IMR-90 (cell line): ENCODE data around the gene NELL2. TPM values are rescaled to one million over a fixed set of nuclear protein-coding genes. Genes with fewer than 3 reads are reported as not detected.

ENCODE experiments used
- ATAC-seq: fragments of 200-7000 bp; cut with Tn5 transposase; 2 replicates; pipeline ENCODE4 v1.9.1; 2020; ENCODE audit warnings: low read depth, mild to moderate bottlenecking, moderate library complexity
- BruUV-seq: library from RNA; stranded (reverse); fragments of 400-500 nt; replicated peaks from 2 replicates; lab custom pipeline; 2021; lab: Mats Ljungman, UMichigan
- CTCF ChIA-PET: fragments of 300-600 bp; formaldehyde crosslinking; extraction: SDS; loops from one replicate; lab custom pipeline; 2021; ENCODE audit warnings: antibody characterized with exemption; lab: Yijun Ruan, JAX
- POLR2A ChIA-PET: fragments of 300-600 bp; sonication (Branson Sonifier 250); formaldehyde crosslinking; loops from one replicate; lab custom pipeline; 2022; ENCODE audit warnings: antibody characterized with exemption; ENCODE audit not compliant: unreplicated experiment; lab: Charles Lee
- DNase-seq: peaks from one replicate; pipeline ENCODE4 v3.0.0; 2013
- H2AFZ ChIP-seq: replicated peaks from 2 replicates; pipeline ENCODE3; 2013; ENCODE audit warnings: low read length, mild to moderate bottlenecking; ENCODE audit not compliant: poor library complexity
- H2AK5ac ChIP-seq: 2 replicates; pipeline ENCODE4 v1.6.1; 2013; ENCODE audit warnings: low read depth, low read length, inconsistent platforms
- H2AK9ac ChIP-seq: replicated peaks from 2 replicates; pipeline ENCODE3; 2013; ENCODE audit warnings: mild to moderate bottlenecking, low read depth, low read length, moderate library complexity; ENCODE audit not compliant: poor library complexity
- H2BK120ac ChIP-seq: 2 replicates; pipeline ENCODE4 v1.6.1; 2013; ENCODE audit warnings: low read depth, low read length, inconsistent platforms
- H2BK15ac ChIP-seq: 3 replicates; pipeline ENCODE4 v1.6.1; 2013; ENCODE audit warnings: low read depth, low read length, inconsistent platforms
- H2BK20ac ChIP-seq: 2 replicates; pipeline ENCODE4 v1.6.1; 2013; ENCODE audit warnings: low read depth, mild to moderate bottlenecking, inconsistent platforms, low read length, moderate library complexity
- H2BK5ac ChIP-seq: 2 replicates; pipeline ENCODE4 v1.6.1; 2013; ENCODE audit warnings: mild to moderate bottlenecking, low read depth, low read length, inconsistent platforms; ENCODE audit not compliant: poor library complexity, severe bottlenecking
- H3K14ac ChIP-seq: replicated peaks from 2 replicates; pipeline ENCODE4 v1.6.1; 2013; ENCODE audit warnings: low read depth, low read length, inconsistent platforms
- H3K18ac ChIP-seq: 2 replicates; pipeline ENCODE4 v1.6.1; 2013; ENCODE audit warnings: low read depth, low read length, control low read depth
- H3K23ac ChIP-seq: 2 replicates; pipeline ENCODE4 v1.6.1; 2013; ENCODE audit warnings: low read depth, low read length, inconsistent platforms
- H3K27ac ChIP-seq: 2 replicates; pipeline ENCODE4 v1.5.1; 2013; ENCODE audit warnings: mild to moderate bottlenecking, control low read depth, low read length; ENCODE audit not compliant: insufficient read depth
- H3K27me3 ChIP-seq: 2 replicates; pipeline ENCODE4 v1.6.1; 2013; ENCODE audit warnings: low read length; ENCODE audit not compliant: control insufficient read depth, insufficient read depth
- H3K36me3 ChIP-seq: 2 replicates; pipeline ENCODE4 v1.6.1; 2013; ENCODE audit warnings: low read length, mixed read lengths; ENCODE audit not compliant: control insufficient read depth, insufficient read depth
- H3K4ac ChIP-seq: 2 replicates; pipeline ENCODE4 v1.6.1; 2013; ENCODE audit warnings: low read depth, low read length, inconsistent platforms
- H3K4me1 ChIP-seq: 2 replicates; pipeline ENCODE4 v1.6.1; 2013; ENCODE audit warnings: low read length, mixed read lengths; ENCODE audit not compliant: control insufficient read depth, insufficient read depth
- H3K4me2 ChIP-seq: 2 replicates; pipeline ENCODE4 v1.6.1; 2013; ENCODE audit warnings: low read depth, mild to moderate bottlenecking, control low read depth, low read length, moderate library complexity
- H3K4me3 ChIP-seq: 2 replicates; pipeline ENCODE4 v1.5.1; 2013; ENCODE audit warnings: low read depth, mild to moderate bottlenecking, control low read depth, low read length, moderate library complexity; ENCODE audit not compliant: insufficient read depth
- H3K56ac ChIP-seq: 2 replicates; pipeline ENCODE4 v1.6.1; 2013; ENCODE audit warnings: low read length, inconsistent platforms; ENCODE audit not compliant: insufficient read depth; ENCODE audit errors: extremely low read depth
- H3K79me1 ChIP-seq, 2 experiments: 2 replicates each; pipeline ENCODE4 v1.6.1; 2013; ENCODE audit warnings: low read length in 2 of 2, inconsistent platforms in 1 of 2, low read depth in 1 of 2
- H3K9ac ChIP-seq: 2 replicates; pipeline ENCODE4 v1.6.1; 2013; ENCODE audit warnings: low read depth, low read length, control low read depth
- H3K9me1 ChIP-seq: 2 replicates; pipeline ENCODE4 v1.6.1; 2013; ENCODE audit warnings: low read length, inconsistent platforms; ENCODE audit not compliant: insufficient read depth
- H3K9me3 ChIP-seq: 2 replicates; pipeline ENCODE4 v1.6.1; 2013; ENCODE audit warnings: low read length; ENCODE audit not compliant: control insufficient read depth, insufficient read depth
- H4K20me1 ChIP-seq: 2 replicates; pipeline ENCODE4 v1.6.1; 2013; ENCODE audit warnings: low read length, inconsistent platforms; ENCODE audit not compliant: insufficient read depth
- H4K5ac ChIP-seq: 2 replicates; pipeline ENCODE4 v1.6.1; 2013; ENCODE audit warnings: mild to moderate bottlenecking, low read depth, low read length, control low read depth
- H4K8ac ChIP-seq, 2 experiments: 2 replicates each; pipeline ENCODE4 v1.6.1; 2013; ENCODE audit warnings: low read depth in 2 of 2, low read length in 2 of 2, control low read depth in 1 of 2, inconsistent platforms in 1 of 2
- H4K91ac ChIP-seq: 2 replicates; pipeline ENCODE4 v1.6.1; 2013; ENCODE audit warnings: low read depth, low read length, inconsistent platforms; ENCODE audit not compliant: insufficient read depth
- BHLHE40 ChIP-seq: fragments of 150-350 bp; IDR thresholded peaks from 2 replicates; pipeline ENCODE4 v1.6.1; 2016; ENCODE audit warnings: mild to moderate bottlenecking, low read depth, low read length
- CEBPB ChIP-seq: IDR thresholded peaks from 2 replicates; pipeline ENCODE4 v1.6.1; 2012; ENCODE audit warnings: low read depth, low read length, improper control_type of control experiment
- CHD1 ChIP-seq: IDR thresholded peaks from 2 replicates; pipeline ENCODE4 v1.6.1; 2012; ENCODE audit warnings: low read depth, low read length, improper control_type of control experiment
- FOS ChIP-seq: fragments of 150-350 bp; IDR thresholded peaks from 2 replicates; pipeline ENCODE4 v1.6.1; 2016; ENCODE audit warnings: low read depth, low read length
- MAFK ChIP-seq: IDR thresholded peaks from 2 replicates; pipeline ENCODE4 v1.6.1; 2012; ENCODE audit warnings: low read depth, low read length, improper control_type of control experiment
- MAZ ChIP-seq: IDR thresholded peaks from 2 replicates; pipeline ENCODE4 v1.6.1; 2012; ENCODE audit warnings: low read depth, mild to moderate bottlenecking, low read length, improper control_type of control experiment, moderate library complexity, borderline replicate concordance
- MXI1 ChIP-seq: IDR thresholded peaks from 2 replicates; pipeline ENCODE4 v1.6.1; 2012; ENCODE audit warnings: low read depth, mild to moderate bottlenecking, low read length, moderate library complexity, borderline replicate concordance
- NFE2L2 ChIP-seq: fragments of 150-350 bp; IDR thresholded peaks from 2 replicates; pipeline ENCODE4 v1.6.1; 2016; ENCODE audit warnings: low read depth, mild to moderate bottlenecking, low read length
- POLR2A ChIP-seq: IDR thresholded peaks from 2 replicates; pipeline ENCODE4 v1.6.1; 2012; ENCODE audit warnings: mild to moderate bottlenecking, low read depth, low read length
- RAD21 ChIP-seq: IDR thresholded peaks from 2 replicates; pipeline ENCODE4 v1.6.1; 2012; ENCODE audit warnings: low read length, improper control_type of control experiment
- RCOR1 ChIP-seq: IDR thresholded peaks from 2 replicates; pipeline ENCODE4 v1.6.1; 2012; ENCODE audit warnings: mild to moderate bottlenecking, low read length, improper control_type of control experiment; ENCODE audit not compliant: insufficient replicate concordance
- RFX5 ChIP-seq: IDR thresholded peaks from 2 replicates; pipeline ENCODE4 v1.8.0; 2012; ENCODE audit warnings: low read depth, mild to moderate bottlenecking, low read length, moderate library complexity
- SMC3 ChIP-seq: fragments of 150-350 bp; IDR thresholded peaks from 2 replicates; pipeline ENCODE4 v1.6.1; 2016; ENCODE audit warnings: low read depth, mild to moderate bottlenecking, antibody characterized with exemption, low read length, moderate library complexity
- WGBS, 2 experiments: methylation state at CpG; one replicate each; pipeline versions ENCODE4 v1.1.5 to v1.1.7; 2013; ENCODE audit warnings: missing lambda C conversion rate in 2 of 2; ENCODE audit not compliant: insufficient read length in 1 of 2; ENCODE audit errors: extremely low coverage in 2 of 2; 5-methylcytosine and 5-hydroxymethylcytosine counted together
- dilution Hi-C: fragments of 300-500 bp; cut with HindIII; formaldehyde crosslinking; loops from one replicate; pipeline ENCODE4 v1.14.3; 2018; ENCODE audit warnings: low sequenced_read_pairs; ENCODE audit not compliant: unreplicated experiment
- in situ Hi-C: fragments of 300-500 bp; cut with MboI; formaldehyde crosslinking; loops from 3 replicates; pipeline ENCODE4 v1.14.3; 2019; ENCODE audit warnings: low sequenced_read_pairs, inconsistent platforms, mixed read lengths
- intact Hi-C: fragments of 100-400 bp; cut with micrococcal nuclease; formaldehyde crosslinking; loops from 2 replicates; pipeline ENCODE4 v1.10.0; 2022
- polyA plus RNA-seq, 3 experiments: library from polyadenylated mRNA; depleted of rRNA; stranded (reverse); fragments of >200 nt; gene quantifications; 2 replicates each; pipeline ENCODE4 v1.2.3, GENCODE V29; 2012; ENCODE audit warnings: low replicate concordance in 1 of 3
- total RNA-seq: library from RNA; depleted of rRNA; stranded (reverse); fragments of >200 nt; gene quantifications from 2 replicates; pipeline ENCODE4 v1.2.3, GENCODE V29; 2012
- TF ChIP-seq, protein P1 (sequence below): fragments of 150-350 bp; IDR thresholded peaks from 2 replicates; pipeline ENCODE4 v1.6.1; 2017; ENCODE audit warnings: mild to moderate bottlenecking, antibody characterized with exemption, low read length, low read depth
- TF ChIP-seq, protein P2 (sequence below): conservative IDR thresholded peaks from 2 replicates; pipeline ENCODE4 v1.5.1; 2012; ENCODE audit warnings: mild to moderate bottlenecking, low read depth, low read length, improper control_type of control experiment
- TF ChIP-seq, protein P3 (sequence below): fragments of 150-350 bp; IDR thresholded peaks from 2 replicates; pipeline ENCODE4 v1.6.1; 2016; ENCODE audit warnings: low read depth, mild to moderate bottlenecking, low read length, moderate library complexity, borderline replicate concordance

NELL2 gene
- total and polyA plus RNA-seq, 2 of the 4 experiments (the other 2 are of a cell fraction), result 0.18 to 0.26 TPM

DNA sequence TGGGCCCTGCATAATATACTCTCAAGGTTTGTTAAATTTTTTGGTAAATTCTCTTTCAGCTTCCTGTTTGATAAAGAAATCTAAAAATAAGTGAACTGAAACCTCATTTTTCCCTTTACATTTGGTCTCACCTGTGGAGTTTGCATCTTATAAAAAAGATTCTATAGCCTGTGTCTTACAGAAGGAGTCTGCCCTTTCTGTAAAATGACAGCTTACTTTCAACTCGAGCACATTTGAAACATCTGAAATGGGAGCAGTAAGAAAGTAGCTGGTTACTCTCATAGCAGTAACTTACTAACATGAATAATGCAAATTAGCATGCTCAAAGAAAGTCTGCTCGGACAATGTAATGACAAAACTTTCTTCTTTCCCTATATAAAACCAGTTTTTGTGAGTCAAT is 155.8 kb downstream of the NELL2 start:
- no peak for DNase-seq
- ChIA-PET CTCF (no interaction called here), POLR2A (no interaction called here)
- TF ChIP-seq CEBPB (no peak), RFX5 (no peak), NFE2L2 (no peak), BHLHE40 (no peak), POLR2A (no peak), MAFK (no peak), RCOR1 (no peak), SMC3 (no peak), RAD21 (no peak), MXI1 (no peak), FOS (no peak), MAZ (no peak), CHD1 (no peak)
- TF ChIP-seq, protein P1, sequence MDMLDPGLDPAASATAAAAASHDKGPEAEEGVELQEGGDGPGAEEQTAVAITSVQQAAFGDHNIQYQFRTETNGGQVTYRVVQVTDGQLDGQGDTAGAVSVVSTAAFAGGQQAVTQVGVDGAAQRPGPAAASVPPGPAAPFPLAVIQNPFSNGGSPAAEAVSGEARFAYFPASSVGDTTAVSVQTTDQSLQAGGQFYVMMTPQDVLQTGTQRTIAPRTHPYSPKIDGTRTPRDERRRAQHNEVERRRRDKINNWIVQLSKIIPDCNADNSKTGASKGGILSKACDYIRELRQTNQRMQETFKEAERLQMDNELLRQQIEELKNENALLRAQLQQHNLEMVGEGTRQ, result no peak
- TF ChIP-seq, protein P2, sequence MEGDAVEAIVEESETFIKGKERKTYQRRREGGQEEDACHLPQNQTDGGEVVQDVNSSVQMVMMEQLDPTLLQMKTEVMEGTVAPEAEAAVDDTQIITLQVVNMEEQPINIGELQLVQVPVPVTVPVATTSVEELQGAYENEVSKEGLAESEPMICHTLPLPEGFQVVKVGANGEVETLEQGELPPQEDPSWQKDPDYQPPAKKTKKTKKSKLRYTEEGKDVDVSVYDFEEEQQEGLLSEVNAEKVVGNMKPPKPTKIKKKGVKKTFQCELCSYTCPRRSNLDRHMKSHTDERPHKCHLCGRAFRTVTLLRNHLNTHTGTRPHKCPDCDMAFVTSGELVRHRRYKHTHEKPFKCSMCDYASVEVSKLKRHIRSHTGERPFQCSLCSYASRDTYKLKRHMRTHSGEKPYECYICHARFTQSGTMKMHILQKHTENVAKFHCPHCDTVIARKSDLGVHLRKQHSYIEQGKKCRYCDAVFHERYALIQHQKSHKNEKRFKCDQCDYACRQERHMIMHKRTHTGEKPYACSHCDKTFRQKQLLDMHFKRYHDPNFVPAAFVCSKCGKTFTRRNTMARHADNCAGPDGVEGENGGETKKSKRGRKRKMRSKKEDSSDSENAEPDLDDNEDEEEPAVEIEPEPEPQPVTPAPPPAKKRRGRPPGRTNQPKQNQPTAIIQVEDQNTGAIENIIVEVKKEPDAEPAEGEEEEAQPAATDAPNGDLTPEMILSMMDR, result no peak
- TF ChIP-seq, protein P3, sequence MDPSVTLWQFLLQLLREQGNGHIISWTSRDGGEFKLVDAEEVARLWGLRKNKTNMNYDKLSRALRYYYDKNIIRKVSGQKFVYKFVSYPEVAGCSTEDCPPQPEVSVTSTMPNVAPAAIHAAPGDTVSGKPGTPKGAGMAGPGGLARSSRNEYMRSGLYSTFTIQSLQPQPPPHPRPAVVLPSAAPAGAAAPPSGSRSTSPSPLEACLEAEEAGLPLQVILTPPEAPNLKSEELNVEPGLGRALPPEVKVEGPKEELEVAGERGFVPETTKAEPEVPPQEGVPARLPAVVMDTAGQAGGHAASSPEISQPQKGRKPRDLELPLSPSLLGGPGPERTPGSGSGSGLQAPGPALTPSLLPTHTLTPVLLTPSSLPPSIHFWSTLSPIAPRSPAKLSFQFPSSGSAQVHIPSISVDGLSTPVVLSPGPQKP, result no peak
- Histone ChIP-seq H2BK15ac (no peak overlapping the region), H3K14ac (no peak overlapping the region), H3K4me3 (no peak overlapping the region), H3K4ac (no peak overlapping the region), H2AK5ac (no peak overlapping the region), H3K9me1 (no peaks in the 10 kb centered on the region), H2BK20ac (no peak overlapping the region), H3K27ac (no peak overlapping the region), H2AFZ (no peak overlapping the region), H4K8ac (no peak overlapping the region), H4K20me1 (no peaks in the 10 kb centered on the region), H3K27me3 (no peaks in the 10 kb centered on the region), H3K79me1 (no peaks in the 10 kb centered on the region), H4K5ac (no peak overlapping the region), H3K36me3 (no peaks in the 10 kb centered on the region), H3K9me3 (peaks cover 2% of the 10 kb centered on the region; the same call in 1 of the 2 replicates), H3K18ac (no peak overlapping the region), H4K91ac (no peak overlapping the region), H3K4me1 (no peaks in the 10 kb centered on the region), H2AK9ac (no peak overlapping the region), H3K9ac (no peak overlapping the region), H3K4me2 (no peak overlapping the region), H2BK5ac (no peak overlapping the region), H3K56ac (no peak overlapping the region), H3K23ac (no peak overlapping the region), H2BK120ac (no peak overlapping the region)
- intact Hi-C loops, result no loop called here
- dilution Hi-C loops, result no loop called here
- no TSS peak for BruUV-seq
- WGBS, 2 experiments, result no CpG with 5 or more reads among the region's 2 CpGs
- no peak for ATAC-seq
- in situ Hi-C loops, result no loop called here
